ENCODE measurements around the gene HIRA.

- TF ChIP-seq CTCF (IDR thresholded peaks at IDR 0.05; ENCODE audit: low read length) (no peak), EZH2 (optimal IDR thresholded peaks at IDR 0.05; ENCODE audit: low read depth, low read length) (no peak), EZH2phosphoT487 (IDR thresholded peaks at IDR 0.05; ENCODE audit: low read length) (no peak)
Observed at GRCh38 chr22:19407649-19408606, 23.6 kb downstream of the HIRA start.
